Stimulated activated naive CD4-positive, alpha-beta T cell (primary cell): ENCODE results near the gene PIAS1.

ENCODE experiments used
- DNase-seq, 6 experiments: peaks; one replicate each; lab custom pipeline; 2025; lab: John Stamatoyannopoulos, UW

The PIAS1 gene

GRCh38 chr15:68063606-68064005 lies 9.5 kb downstream of the PIAS1 start:
- DNase-seq, result no peak

- DNase-seq, result no peak
Observed at GRCh38 chr15:68073576-68074288, 19.6 kb downstream of the PIAS1 start.

DNA sequence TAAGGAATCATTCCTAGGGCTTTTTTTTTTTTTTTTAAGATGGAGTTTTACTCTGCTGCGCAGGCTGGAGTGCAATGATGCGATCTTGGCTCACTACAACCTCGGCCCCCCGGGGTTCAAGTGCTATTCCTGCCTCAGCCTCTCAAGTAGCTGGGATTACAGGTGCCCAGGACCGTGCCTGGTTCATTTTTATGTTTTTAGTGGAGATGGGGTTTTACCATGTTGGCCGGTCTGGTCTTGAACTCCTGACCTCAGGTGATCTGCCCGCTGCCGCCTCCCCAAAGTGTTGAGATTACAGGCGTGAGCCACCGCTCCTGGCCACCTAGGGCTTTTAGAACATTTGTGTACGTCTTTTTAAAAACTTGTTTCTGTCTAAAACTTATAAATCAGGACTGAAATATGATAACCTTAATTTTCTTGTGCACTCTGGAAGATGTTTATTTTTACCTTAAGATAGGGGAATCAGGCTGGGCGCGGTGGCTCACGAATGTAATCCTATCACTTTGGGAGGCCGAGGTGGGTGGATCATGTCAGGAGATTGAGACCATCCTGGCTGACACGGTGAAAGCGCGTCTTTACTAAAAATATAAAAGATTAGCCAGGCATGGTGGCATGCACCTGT lies 21.8 kb downstream of the PIAS1 start:
- DNase-seq, result no peak

DNA sequence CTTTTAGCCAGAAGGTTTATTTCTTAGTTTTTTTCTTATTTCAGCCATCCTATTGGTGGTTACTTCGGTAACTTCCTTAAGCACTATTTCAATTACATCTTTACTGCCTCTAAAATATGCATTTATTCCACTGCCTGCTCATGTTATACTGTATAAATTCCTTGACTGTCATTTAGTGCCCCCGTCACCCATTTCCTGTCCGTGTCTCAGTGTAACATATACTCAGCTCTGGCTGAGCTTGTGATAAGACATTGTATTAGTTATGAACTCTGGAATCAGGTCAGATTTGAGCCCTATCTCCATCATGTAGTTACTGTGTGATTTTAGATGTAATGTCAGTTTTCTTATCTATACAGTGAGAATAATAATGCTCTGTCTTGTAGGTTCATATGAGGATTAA lies 24.2 kb downstream of the PIAS1 start:
- no peak for DNase-seq

GRCh38 chr15:68080334-68080733 lies 26.2 kb downstream of the PIAS1 start:
- no peak for DNase-seq

DNA sequence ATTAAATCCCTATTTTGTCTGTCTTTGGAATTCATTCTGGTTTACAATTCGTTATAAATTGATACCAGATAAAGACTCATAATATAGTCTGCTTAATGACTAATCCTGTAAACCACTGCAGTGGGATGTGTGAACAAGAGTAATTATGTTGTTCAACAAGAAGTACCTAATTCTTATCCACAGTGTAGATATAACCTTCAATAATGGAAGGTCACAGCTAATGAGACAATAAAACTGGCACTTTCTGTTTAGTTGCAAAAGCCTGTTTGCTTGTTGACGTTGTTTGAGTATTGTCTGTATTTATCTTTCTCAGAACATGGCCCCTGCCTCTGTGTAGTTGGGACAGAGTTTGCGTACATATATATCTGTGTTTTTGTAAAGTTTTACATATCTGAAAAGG lies 26.7 kb downstream of the PIAS1 start:
- no peak for DNase-seq

DNA sequence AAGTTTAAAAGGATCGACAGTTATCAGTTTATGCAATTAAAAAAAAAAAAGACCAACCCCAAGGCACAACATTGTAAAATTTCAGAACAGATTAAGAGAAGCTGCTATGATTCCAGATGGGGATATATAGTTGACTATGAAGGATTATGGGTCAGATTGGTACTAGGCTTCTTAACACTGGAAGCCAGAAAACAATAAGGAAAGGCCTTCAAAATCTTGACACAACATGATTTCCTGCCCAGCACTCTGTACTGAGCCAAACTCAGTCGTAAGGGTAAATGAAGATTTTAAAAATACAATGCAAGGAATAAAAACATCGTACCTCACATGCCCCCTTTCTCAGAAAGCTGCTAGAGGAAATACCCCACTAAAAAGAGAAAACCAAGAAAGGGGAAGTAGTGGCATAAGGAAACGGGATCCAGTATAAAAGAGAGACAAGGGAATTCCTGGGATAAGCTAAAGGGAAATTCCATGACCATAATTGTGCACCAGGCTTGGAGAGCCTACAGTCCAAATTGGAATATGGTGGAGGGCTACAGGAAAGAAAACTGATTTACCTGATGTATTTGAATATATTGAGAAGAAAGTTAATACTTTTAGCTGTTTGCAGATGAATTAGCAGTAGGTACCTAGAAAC lies 27.9 kb downstream of the PIAS1 start:
- DNase-seq, result no peak

GRCh38 chr15:68082735-68083134 lies 28.6 kb downstream of the PIAS1 start:
- no peak for DNase-seq

DNA sequence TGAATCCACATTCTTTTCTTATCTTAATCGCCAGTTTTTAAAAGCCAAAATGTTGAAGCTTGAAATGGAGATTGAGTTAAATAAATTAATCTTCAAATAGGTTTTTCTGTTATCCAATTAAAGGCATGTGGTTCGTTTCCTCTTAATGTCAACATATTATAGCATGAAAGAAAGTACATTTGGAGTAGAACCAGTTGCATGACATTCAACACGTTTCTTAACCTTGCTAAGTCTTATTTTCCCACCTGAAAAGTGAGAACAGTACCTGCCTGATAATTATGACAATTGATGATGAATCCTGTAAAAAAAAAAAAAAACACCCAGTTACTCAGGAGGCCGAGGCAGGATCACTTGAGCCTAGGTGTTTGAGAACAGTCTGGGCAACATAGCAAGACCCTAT lies 29.3 kb downstream of the PIAS1 start:
- no peak for DNase-seq

GRCh38 chr15:68085052-68085451 lies 30.9 kb downstream of the PIAS1 start:
- no peak for DNase-seq

GRCh38 chr15:68091743-68092142 lies 37.6 kb downstream of the PIAS1 start:
- no peak for DNase-seq

- DNase-seq, result no peak
Observed at GRCh38 chr15:68096099-68096498, 42.0 kb downstream of the PIAS1 start.

- DNase-seq, result no peak
Observed at GRCh38 chr15:68097029-68097428, 42.9 kb downstream of the PIAS1 start.

DNA sequence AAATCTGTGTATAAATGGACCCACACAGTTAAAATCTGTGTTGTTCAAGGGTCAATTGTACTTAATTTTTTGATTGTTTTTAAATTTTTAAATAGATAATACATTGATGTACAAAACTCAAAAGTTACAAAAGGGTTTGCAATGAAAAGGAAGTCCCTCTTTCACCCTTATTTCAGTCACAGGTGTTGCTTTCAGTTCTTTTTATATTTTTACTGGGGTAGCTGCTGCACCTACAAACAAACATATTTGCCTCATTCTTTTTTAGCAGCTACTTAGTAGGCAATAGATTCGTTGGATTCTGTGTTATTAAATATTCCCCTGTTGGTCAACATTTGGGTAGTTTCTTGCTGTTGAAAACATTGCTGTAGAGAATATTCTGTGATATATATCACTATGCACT lies 44.4 kb downstream of the PIAS1 start:
- DNase-seq, result no peak

DNA sequence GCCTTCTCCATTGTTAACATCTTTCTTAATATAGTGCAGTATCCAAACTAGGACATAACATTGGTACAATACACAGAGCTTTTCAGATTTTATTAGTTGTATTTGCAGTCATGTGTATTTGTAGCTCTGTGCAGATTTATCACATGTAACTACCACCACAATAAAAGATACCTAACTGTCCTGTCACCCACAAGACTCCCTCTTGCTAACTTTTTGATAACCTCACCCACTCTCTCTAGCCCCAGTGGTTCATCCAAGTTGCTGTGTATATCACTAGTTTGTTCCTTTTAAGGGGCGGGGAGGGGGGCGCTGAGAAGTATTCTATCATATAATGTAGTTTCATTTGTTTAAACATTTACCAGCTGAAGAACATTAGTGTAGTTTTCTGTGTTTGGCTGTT lies 46.1 kb downstream of the PIAS1 start:
- DNase-seq, result no peak

DNA sequence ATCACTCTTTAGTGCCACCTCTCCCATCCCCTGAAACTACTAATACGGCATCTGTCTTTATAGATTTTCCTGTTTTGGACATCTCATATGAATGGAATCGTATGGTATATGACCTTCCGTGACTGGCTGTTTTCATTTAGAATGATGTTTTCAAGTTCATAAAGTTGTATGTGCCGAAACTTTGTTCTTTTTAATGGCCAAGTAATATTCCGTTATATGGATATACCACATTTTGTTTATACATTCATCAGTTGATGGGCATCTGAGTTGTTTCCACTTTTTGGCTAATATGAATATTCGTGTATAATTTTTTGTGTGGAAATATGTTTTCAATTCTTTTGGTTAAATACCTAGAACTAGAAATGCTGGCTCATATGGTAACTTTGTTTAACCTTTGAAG lies 49.5 kb downstream of the PIAS1 start:
- DNase-seq, result no peak

- no peak for DNase-seq
Observed at GRCh38 chr15:68106656-68107055, 52.5 kb downstream of the PIAS1 start.

DNA sequence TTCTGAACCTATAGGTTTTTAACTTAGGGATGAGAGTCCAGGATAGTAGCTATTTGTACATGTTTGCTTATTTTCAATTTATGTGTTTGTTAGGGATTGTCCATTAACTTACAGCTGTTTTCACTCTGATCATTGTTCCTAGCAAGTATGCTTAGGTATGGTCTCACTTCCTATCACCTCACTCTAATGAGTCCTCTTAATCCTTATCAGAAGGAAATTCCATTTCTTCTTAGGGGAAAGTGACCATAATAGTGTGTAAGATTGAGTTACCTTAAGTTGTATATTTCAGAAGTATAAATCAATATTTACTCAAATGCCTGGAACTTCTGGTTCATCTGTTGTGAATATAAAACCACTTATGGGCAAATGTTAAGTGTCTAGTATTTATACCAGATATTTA lies 53.0 kb downstream of the PIAS1 start:
- no peak for DNase-seq

- DNase-seq, result no peak
Observed at GRCh38 chr15:68112706-68113105, 58.6 kb downstream of the PIAS1 start.

GRCh38 chr15:68113273-68113672 lies 59.2 kb downstream of the PIAS1 start:
- DNase-seq, result no peak

DNA sequence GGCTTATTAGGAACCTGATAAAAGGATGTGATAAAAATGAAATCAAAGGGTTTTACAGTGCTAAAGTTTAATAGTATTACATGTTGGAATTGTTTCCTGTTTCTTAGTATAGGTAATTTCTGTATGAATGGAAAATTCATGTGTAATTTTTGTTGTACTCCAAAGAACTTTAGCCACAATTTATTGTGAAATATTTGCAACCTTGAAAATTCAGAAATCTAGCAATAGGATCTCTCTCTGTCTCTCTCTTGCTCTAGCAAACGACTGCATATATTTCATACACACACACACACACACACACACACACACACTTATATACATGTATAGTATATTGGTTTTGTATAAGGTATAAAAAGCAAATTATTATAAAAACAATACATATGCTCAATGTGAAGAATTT lies 59.6 kb downstream of the PIAS1 start:
- DNase-seq, result no peak

- peak in 1 of 6 experiments; percentile 16 for DNase-seq
Observed at GRCh38 chr15:68114356-68114755, 60.2 kb downstream of the PIAS1 start.

DNA sequence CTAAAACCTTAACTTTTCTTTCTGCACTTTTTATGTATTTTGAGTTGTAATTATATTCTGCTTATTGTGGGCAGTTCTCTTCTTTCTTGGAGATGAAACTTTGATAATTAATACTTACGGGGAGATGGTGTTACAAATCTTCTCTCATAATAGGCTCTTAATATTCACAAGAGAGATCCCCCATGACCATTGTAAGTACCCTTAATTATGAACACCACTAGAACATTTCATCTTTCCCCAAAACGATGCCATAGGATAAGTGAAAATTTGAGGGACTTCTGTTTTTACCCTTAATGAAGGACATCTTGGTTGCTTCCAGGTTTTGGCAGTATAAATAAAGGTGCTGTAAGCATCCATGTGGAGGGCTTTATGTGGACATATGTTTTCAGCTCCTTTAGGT lies 60.7 kb downstream of the PIAS1 start:
- DNase-seq, result no peak

- DNase-seq, result no peak
Observed at GRCh38 chr15:68124700-68125099, 70.6 kb downstream of the PIAS1 start.
